SK-N-MC (cell line): Measurements from ENCODE around the gene MYZAP.

ENCODE experiments used
- EZH2 ChIP-seq: fragments of 200-600 bp; sonication (generic); IDR thresholded peaks from one replicate; pipeline ENCODE4 v1.6.1; 2017; ENCODE audit warnings: antibody characterized with exemption
- FOXP2 ChIP-seq: optimal IDR thresholded peaks from 2 replicates; pipeline ENCODE3; 2011; ENCODE audit warnings: mild to moderate bottlenecking, moderate library complexity; ENCODE audit not compliant: insufficient read depth; ENCODE audit errors: extremely low read length, control extremely low read depth
- POLR2AphosphoS5 ChIP-seq: IDR thresholded peaks from 2 replicates; pipeline ENCODE4 v1.6.1; 2012; ENCODE audit warnings: mild to moderate bottlenecking, low read depth, low read length, borderline replicate concordance

DNA sequence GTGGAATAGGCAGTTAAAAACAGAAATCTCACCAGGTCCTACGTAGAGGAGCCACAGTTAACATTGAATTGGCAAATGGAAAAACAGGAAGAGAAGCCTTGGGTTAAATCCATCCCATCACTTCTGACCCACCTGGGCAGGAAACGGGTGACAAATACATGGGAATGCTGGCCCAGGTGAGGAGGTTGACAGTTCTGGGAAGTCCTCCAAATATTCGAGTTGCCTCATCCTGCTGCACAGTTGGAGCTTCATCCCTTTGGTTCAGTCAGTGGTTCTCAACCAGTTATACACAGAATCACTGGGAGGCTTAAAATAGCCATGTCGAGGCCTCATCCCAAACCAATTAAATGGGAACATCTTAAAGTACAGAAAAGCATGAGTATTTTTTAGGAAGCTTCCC is 5.3 kb downstream of the MYZAP start:
- TF ChIP-seq EZH2 (no peak), POLR2AphosphoS5 (no peak), FOXP2 (no peak)
